ENCODE results near the gene STUM. TPM values are rescaled to one million over a fixed set of nuclear protein-coding genes. Genes with fewer than 3 reads are reported as not detected.

The STUM gene
- total RNA-seq, 2 experiments from 2014 or later, result not detected

- no peaks in the 10 kb centered on the region for H3K27me3 Mint-ChIP-seq
- no peak overlapping the region for H3K27ac ChIP-seq (ENCODE audit: low read depth in 1 of 2, low read length in 2 of 2)
- ChIA-PET CTCF (interaction anchor here (1.1 to 2.7 kb wide), 5 partner anchors 8 to 32 kb away, joined by 3 to 8 read pairs (median 4); no protein-coding TSS in a partner anchor), POLR2A (interaction anchor here (1.4 to 2.6 kb wide), 5 partner anchors 12 to 80 kb away, joined by 4 to 26 read pairs (median 7); no protein-coding TSS in a partner anchor)
- H3K9me3 ChIP-seq (ENCODE audit: control insufficient read depth in 1 of 2, insufficient read depth in 1 of 2, low read length in 2 of 2), result no peaks in the 10 kb centered on the region
- H3K36me3 Mint-ChIP-seq (ENCODE audit: low read depth), result peaks cover 53% of the 10 kb centered on the region
- no peaks in the 10 kb centered on the region for H3K4me1 Mint-ChIP-seq (ENCODE audit: low read depth)
- no peaks in the 10 kb centered on the region for H3K27me3 ChIP-seq (ENCODE audit: control insufficient read depth in 1 of 2, insufficient read depth in 2 of 2, low read length in 2 of 2)
- intact Hi-C loops (cut with DNase I, micrococcal nuclease), result loop anchor here (1.0 to 2.0 kb wide), 3 partner anchors 17 to 35 kb away; no protein-coding TSS in a partner anchor
- H3K4me1 ChIP-seq (ENCODE audit: insufficient read depth, low read length), result no peaks in the 10 kb centered on the region
- H3K9me3 Mint-ChIP-seq, result no peaks in the 10 kb centered on the region
- H3K4me3 Mint-ChIP-seq, result peak overlapping the region; percentile 89
- DNase-seq, result peak in 3 of 14 experiments; percentile 53 to 57 (median 55)
- H3K27ac Mint-ChIP-seq, result no peak overlapping the region
- no peak for TF ChIP-seq CTCF (IDR thresholded peaks at IDR 0.05)
- ATAC-seq (ENCODE audit: poor library complexity), result no peak
- H3K36me3 ChIP-seq (ENCODE audit: insufficient read depth, low read length), result peaks cover 24% of the 10 kb centered on the region
- H3K4me3 ChIP-seq (ENCODE audit: low read length), result no peak overlapping the region
Observed at GRCh38 chr1:226655251-226656163, 106.9 kb downstream of the STUM start.

GRCh38 chr1:226656201-226656600, 107.6 kb downstream of the STUM start:
- Mint-ChIP-seq H3K4me3 (peak overlapping the region; percentile 79), H3K36me3 (ENCODE audit: low read depth) (peaks cover 53% of the 10 kb centered on the region), H3K27ac (no peak overlapping the region), H3K4me1 (ENCODE audit: low read depth) (no peaks in the 10 kb centered on the region), H3K9me3 (no peaks in the 10 kb centered on the region), H3K27me3 (no peaks in the 10 kb centered on the region)
- peak; percentile 1 for ATAC-seq (ENCODE audit: poor library complexity)
- Histone ChIP-seq H3K36me3 (ENCODE audit: insufficient read depth, low read length) (peaks cover 27% of the 10 kb centered on the region), H3K27me3 (ENCODE audit: control insufficient read depth in 1 of 2, insufficient read depth in 2 of 2, low read length in 2 of 2) (no peaks in the 10 kb centered on the region), H3K27ac (ENCODE audit: low read depth in 1 of 2, low read length in 2 of 2) (no peak overlapping the region), H3K4me3 (ENCODE audit: low read length) (no peak overlapping the region), H3K9me3 (ENCODE audit: control insufficient read depth in 1 of 2, insufficient read depth in 1 of 2, low read length in 2 of 2) (no peaks in the 10 kb centered on the region), H3K4me1 (ENCODE audit: insufficient read depth, low read length) (no peaks in the 10 kb centered on the region)
- POLR2A ChIA-PET, result interaction anchor here (1.1 to 2.2 kb wide), 7 partner anchors 12 to 77 kb away, joined by 3 to 8 read pairs (median 4); no protein-coding TSS in a partner anchor
- CTCF ChIA-PET, result interaction anchor here (1.2 to 2.7 kb wide), 2 partner anchors 21 to 23 kb away, joined by 4 to 7 read pairs; no protein-coding TSS in a partner anchor
- no peak for DNase-seq
- TF ChIP-seq CTCF (IDR thresholded peaks at IDR 0.05), result no peak
- intact Hi-C loops (cut with DNase I, micrococcal nuclease), result loop anchor here in 1 of 2 experiments (1.0 kb wide), 2 partner anchors 21 to 34 kb away; no protein-coding TSS in a partner anchor

GRCh38 chr1:226656601-226657277, 108.2 kb downstream of the STUM start:
- Mint-ChIP-seq H3K36me3 (ENCODE audit: low read depth) (peaks cover 59% of the 10 kb centered on the region), H3K4me1 (ENCODE audit: low read depth) (no peaks in the 10 kb centered on the region)

More at GRCh38 chr1:226656601-226657277, 108.2 kb downstream of the STUM start:
- no peaks in the 10 kb centered on the region for H3K27me3 Mint-ChIP-seq
- H3K9me3 Mint-ChIP-seq, result no peaks in the 10 kb centered on the region
- peak in 13 of 14 experiments; percentile 33 to 90 (median 61) for DNase-seq
- Histone ChIP-seq H3K9me3 (ENCODE audit: control insufficient read depth in 1 of 2, insufficient read depth in 1 of 2, low read length in 2 of 2) (no peaks in the 10 kb centered on the region), H3K27me3 (ENCODE audit: control insufficient read depth in 1 of 2, insufficient read depth in 2 of 2, low read length in 2 of 2) (no peaks in the 10 kb centered on the region), H3K4me1 (ENCODE audit: insufficient read depth, low read length) (no peaks in the 10 kb centered on the region), H3K4me3 (ENCODE audit: low read length) (no peak overlapping the region), H3K27ac (ENCODE audit: low read depth in 1 of 2, low read length in 2 of 2) (peak overlapping the region in 1 of 2 donors; percentile 47), H3K36me3 (ENCODE audit: insufficient read depth, low read length) (peaks cover 31% of the 10 kb centered on the region)
- intact Hi-C loops (cut with DNase I, micrococcal nuclease), result loop anchor here in 1 of 2 experiments (1.0 kb wide), 2 partner anchors 21 to 34 kb away; no protein-coding TSS in a partner anchor
- TF ChIP-seq CTCF (IDR thresholded peaks at IDR 0.05), result no peak
- no peak overlapping the region for H3K27ac Mint-ChIP-seq
- peak overlapping the region; percentile 79 for H3K4me3 Mint-ChIP-seq
- CTCF ChIA-PET, result interaction anchor here (1.2 to 2.7 kb wide), 2 partner anchors 21 to 23 kb away, joined by 4 to 7 read pairs; no protein-coding TSS in a partner anchor
- ATAC-seq (ENCODE audit: poor library complexity), result peak; percentile 77
- POLR2A ChIA-PET, result interaction anchor here (1.1 to 2.4 kb wide), 8 partner anchors 13 to 77 kb away, joined by 3 to 8 read pairs (median 4); no protein-coding TSS in a partner anchor

Measured in CD4-positive, alpha-beta T cell (primary cell).